Brain microvascular endothelial cell (primary cell): ENCODE results near the gene CDK5RAP3.
A peak's percentile ranks its signal among the peaks of the same experiment; 100 is the strongest.

Experiments used
- DNase-seq: peaks from one replicate; pipeline ENCODE4 v3.0.0-alpha.2; 2020
- H3K27ac ChIP-seq: fragments of 250-450 bp; sonication (Bioruptor Pico); 2 replicates; pipeline ENCODE4 v1.5.1; 2020; ENCODE audit warnings: mild to moderate bottlenecking, moderate library complexity
- H3K27me3 ChIP-seq: fragments of 250-450 bp; sonication (Bioruptor Pico); replicated peaks from 2 replicates; pipeline ENCODE4 v1.5.1; 2020; ENCODE audit warnings: mild to moderate bottlenecking
- H3K36me3 ChIP-seq: fragments of 250-450 bp; sonication (Bioruptor Pico); replicated peaks from 2 replicates; pipeline ENCODE4 v1.5.1; 2020; ENCODE audit warnings: mild to moderate bottlenecking
- H3K4me3 ChIP-seq: 2 replicates; pipeline ENCODE4 v1.5.1; 2011; ENCODE audit warnings: low read depth, mild to moderate bottlenecking, control low read depth, low read length, moderate library complexity
- in situ Hi-C: cut with HindIII; loops from 2 replicates; pipeline ENCODE4 v1.10.0; 2017; ENCODE audit warnings: low sequenced_read_pairs, low pct_ligation_motif_present
- TF ChIP-seq, protein P1 (sequence below): IDR thresholded peaks from 2 replicates; pipeline ENCODE4 v1.5.1; 2011; ENCODE audit warnings: low read depth, mild to moderate bottlenecking, moderate library complexity, low read length, control low read depth, inconsistent platforms; ENCODE audit errors: missing control alignments

Gene CDK5RAP3

GRCh38 chr17:47966079-47966519, 4.8 kb upstream of the CDK5RAP3 start:
- in situ Hi-C loops, result no loop called here
- H3K36me3 ChIP-seq, result no peaks in the 10 kb centered on the region

GRCh38 chr17:47967607-47968252, 3.2 kb upstream of the CDK5RAP3 start:
- TF ChIP-seq, protein P1, sequence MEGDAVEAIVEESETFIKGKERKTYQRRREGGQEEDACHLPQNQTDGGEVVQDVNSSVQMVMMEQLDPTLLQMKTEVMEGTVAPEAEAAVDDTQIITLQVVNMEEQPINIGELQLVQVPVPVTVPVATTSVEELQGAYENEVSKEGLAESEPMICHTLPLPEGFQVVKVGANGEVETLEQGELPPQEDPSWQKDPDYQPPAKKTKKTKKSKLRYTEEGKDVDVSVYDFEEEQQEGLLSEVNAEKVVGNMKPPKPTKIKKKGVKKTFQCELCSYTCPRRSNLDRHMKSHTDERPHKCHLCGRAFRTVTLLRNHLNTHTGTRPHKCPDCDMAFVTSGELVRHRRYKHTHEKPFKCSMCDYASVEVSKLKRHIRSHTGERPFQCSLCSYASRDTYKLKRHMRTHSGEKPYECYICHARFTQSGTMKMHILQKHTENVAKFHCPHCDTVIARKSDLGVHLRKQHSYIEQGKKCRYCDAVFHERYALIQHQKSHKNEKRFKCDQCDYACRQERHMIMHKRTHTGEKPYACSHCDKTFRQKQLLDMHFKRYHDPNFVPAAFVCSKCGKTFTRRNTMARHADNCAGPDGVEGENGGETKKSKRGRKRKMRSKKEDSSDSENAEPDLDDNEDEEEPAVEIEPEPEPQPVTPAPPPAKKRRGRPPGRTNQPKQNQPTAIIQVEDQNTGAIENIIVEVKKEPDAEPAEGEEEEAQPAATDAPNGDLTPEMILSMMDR, result no peak
- Histone ChIP-seq H3K27ac (peak overlapping the region; percentile 71), H3K36me3 (no peaks in the 10 kb centered on the region), H3K4me3 (no peak overlapping the region), H3K27me3 (no peaks in the 10 kb centered on the region)
- DNase-seq, result peak; percentile 75
- in situ Hi-C loops, result no loop called here

More at GRCh38 chr17:47966079-47966519, 4.8 kb upstream of the CDK5RAP3 start:
- no peak overlapping the region for H3K27ac ChIP-seq
- no peak overlapping the region for H3K4me3 ChIP-seq
- H3K27me3 ChIP-seq, result no peaks in the 10 kb centered on the region
- TF ChIP-seq, protein P1, result no peak
- DNase-seq, result no peak

DNA sequence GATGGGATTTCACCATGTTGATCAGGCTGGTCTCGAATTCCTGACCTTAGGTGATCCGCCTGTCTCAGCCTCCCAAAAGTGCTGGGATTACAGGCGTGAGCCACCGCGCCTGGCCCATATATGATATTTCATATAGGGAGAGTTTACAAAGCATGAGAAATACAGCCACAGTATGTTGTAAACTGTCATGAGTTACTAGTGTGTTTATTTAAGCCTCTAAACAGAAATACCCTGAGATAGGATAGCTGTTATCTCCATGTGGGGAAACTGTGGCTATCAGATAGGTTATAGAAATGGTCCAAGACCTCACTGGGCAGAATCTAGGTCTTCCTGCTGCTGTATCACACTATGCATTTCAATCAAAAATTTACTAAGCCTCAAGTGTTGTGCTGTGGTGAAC, 2.1 kb upstream of the CDK5RAP3 start:
- H3K27ac ChIP-seq, result no peak overlapping the region
- DNase-seq, result no peak
- in situ Hi-C loops, result no loop called here
- TF ChIP-seq, protein P1, result no peak
- no peaks in the 10 kb centered on the region for H3K27me3 ChIP-seq
- no peak overlapping the region for H3K4me3 ChIP-seq
- no peaks in the 10 kb centered on the region for H3K36me3 ChIP-seq

DNA sequence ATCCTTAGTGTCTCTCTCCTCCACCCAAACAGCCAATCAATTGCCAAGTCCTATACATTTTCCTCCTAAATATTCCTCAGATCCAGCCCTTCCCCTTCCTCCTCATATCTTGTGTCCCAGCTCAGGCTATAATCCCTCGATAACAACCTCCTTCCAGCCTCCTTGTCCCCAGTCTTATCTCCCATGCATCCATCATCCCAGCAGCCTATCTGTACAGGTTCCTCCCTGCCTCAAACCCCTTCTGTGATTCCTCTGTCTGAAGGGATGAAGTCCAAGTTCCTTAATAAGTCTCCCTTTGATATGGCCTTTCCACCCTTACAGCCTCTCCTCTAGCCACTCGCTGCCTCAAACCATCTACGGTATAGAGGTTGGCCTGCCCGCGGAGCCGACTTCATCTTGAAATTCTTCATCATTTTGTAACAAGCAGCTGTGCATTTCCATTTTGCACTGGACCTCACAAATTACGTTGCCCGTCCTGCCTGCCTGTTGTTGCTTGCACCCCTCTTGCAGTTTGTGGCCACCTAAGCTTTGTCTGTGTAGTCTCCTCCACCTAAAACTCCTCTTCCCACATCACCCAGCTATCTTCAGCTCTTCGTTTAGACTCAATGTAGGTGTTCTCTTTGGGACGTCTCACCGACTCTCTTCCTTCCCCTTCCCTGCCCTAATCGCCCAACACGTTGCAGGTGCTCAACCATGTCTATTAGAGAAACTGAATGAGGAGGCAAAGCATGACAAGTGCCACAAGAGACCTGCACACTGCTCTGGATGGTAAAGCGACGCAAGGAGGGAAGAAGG, 786 bp upstream of the CDK5RAP3 start:
- H3K27ac ChIP-seq, result no peak overlapping the region
- in situ Hi-C loops, result no loop called here
- DNase-seq, result no peak
- H3K36me3 ChIP-seq, result peaks cover under 1% of the 10 kb centered on the region
- TF ChIP-seq, protein P1, result no peak
- peak overlapping the region; percentile 39 for H3K4me3 ChIP-seq
- H3K27me3 ChIP-seq, result no peaks in the 10 kb centered on the region

GRCh38 chr17:47973541-47973940, 2.6 kb downstream of the CDK5RAP3 start:
- Histone ChIP-seq H3K36me3 (peaks cover 24% of the 10 kb centered on the region), H3K27me3 (no peaks in the 10 kb centered on the region), H3K27ac (no peak overlapping the region), H3K4me3 (no peak overlapping the region)
- TF ChIP-seq, protein P1, result no peak
- in situ Hi-C loops, result no loop called here
- DNase-seq, result no peak
